ENCODE results near the gene WDR59. TPM values are rescaled to one million over a fixed set of nuclear protein-coding genes. Genes with fewer than 3 reads are reported as not detected.

Gene WDR59
- total and polyA plus RNA-seq, 9 of the 15 experiments (the other 6 are each of a cell fraction or from before 2014, with no cell fraction given), result 12.7 to 126 (median 34.7) TPM

DNA sequence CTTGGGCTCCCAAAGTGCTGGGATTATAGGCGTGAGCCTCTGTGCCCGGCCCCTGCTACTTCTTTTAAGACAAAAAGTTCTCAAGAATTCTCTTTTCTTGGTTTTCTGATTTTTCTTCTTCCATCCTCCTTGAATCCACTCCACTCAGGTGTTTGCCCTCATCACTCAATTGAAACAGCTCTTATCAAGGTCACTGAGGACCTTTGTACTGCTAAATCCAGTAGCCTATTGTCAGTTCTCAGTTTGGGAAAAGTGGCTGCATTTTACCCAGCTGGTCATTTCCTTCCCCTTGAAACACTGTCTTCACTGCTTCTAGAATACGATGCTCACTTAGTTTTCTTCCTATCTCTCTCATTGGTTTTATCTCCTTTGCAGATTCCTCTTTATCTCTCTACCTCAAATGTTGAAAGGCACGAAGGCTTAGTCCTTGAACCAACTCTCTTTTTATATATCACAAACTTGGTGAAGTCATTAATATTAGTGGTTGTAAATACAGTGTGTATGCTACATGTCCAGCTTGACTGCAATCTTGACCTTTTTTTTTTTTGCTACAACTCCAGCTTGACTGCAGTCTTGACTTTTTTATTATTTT lies 43.7 kb upstream of the WDR59 start:
- peaks cover 85% of the 10 kb centered on the region for H3K79me2 ChIP-seq (ENCODE audit: control insufficient read depth, insufficient read depth, low read length)
- TF ChIP-seq, protein P1, sequence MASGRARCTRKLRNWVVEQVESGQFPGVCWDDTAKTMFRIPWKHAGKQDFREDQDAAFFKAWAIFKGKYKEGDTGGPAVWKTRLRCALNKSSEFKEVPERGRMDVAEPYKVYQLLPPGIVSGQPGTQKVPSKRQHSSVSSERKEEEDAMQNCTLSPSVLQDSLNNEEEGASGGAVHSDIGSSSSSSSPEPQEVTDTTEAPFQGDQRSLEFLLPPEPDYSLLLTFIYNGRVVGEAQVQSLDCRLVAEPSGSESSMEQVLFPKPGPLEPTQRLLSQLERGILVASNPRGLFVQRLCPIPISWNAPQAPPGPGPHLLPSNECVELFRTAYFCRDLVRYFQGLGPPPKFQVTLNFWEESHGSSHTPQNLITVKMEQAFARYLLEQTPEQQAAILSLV (tag; IDR thresholded peaks at IDR 0.05), result no peak
- TF ChIP-seq ZNF146 (CRISPR knock-in tag; IDR thresholded peaks at IDR 0.05; ENCODE audit: unreplicated experiment) (no peak), PCBP2 (IDR thresholded peaks at IDR 0.05; ENCODE audit: low read depth, low read length, poor library complexity, severe bottlenecking) (no peak), SIRT6 (IDR thresholded peaks at IDR 0.05; ENCODE audit: low read depth, low read length) (no peak), RCOR1 (IDR thresholded peaks at IDR 0.05; ENCODE audit: borderline replicate concordance in 1 of 2, low read depth in 2 of 2, low read length in 2 of 2) (peak in 1 of 2 experiments; percentile 48; a peak in 1 of 4 replicates), ZNF766 (CRISPR knock-in tag; conservative IDR thresholded peaks at IDR 0.05) (no peak), ARID1B (IDR thresholded peaks at IDR 0.05) (0 out of 2 replicates have a peak, but pooled peaks have one; percentile 12), ZNF311 (CRISPR knock-in tag; IDR thresholded peaks at IDR 0.05) (no peak), HNRNPLL (IDR thresholded peaks at IDR 0.05; ENCODE audit: low read depth, low read length, poor library complexity, severe bottlenecking) (no peak), MAFK (IDR thresholded peaks at IDR 0.05; ENCODE audit: low read length) (no peak), MCM2 (IDR thresholded peaks at IDR 0.05; ENCODE audit: low read depth) (no peak), DPF2 (IDR thresholded peaks at IDR 0.05) (peak; percentile 33; the same call in 1 of the 2 replicates), KDM1A (IDR thresholded peaks at IDR 0.05) (peak in 1 of 2 experiments; percentile 27; a peak in 1 of 4 replicates)
- H3K4me1 ChIP-seq (replicated peaks in 1 of 2; ENCODE audit: control insufficient read depth in 2 of 2, insufficient read depth in 2 of 2, low read length in 2 of 2), result peaks cover 9 to 42% of the 10 kb centered on the region in 2 experiments; a peak in 4 of 5 replicates

More for the DNA sequence above, 43.7 kb upstream of the WDR59 start:
- in situ Hi-C loops (cut with MboI) (no loop called here), intact Hi-C loops (cut with micrococcal nuclease) (no loop called here)
- ChIA-PET POLR2A (interaction anchor here (0.7 to 1.1 kb wide), 2 partner anchors 14 to 17 kb away, joined by 3 to 5 read pairs; no protein-coding TSS in a partner anchor), CTCF (ENCODE audit: low intra/inter-chr PET ratio) (no interaction called here)
- FAIRE-seq, result peak; percentile 26
- Histone ChIP-seq H3K36me3 (ENCODE audit: control insufficient read depth, insufficient read depth, low read length) (no peaks in the 10 kb centered on the region), H3K4me2 (ENCODE audit: insufficient read depth, low read length) (no peak overlapping the region; the same call in 1 of the 2 replicates), H3K9ac (ENCODE audit: insufficient read depth in 1 of 2, low read depth in 2 of 2, low read length in 2 of 2) (no peak overlapping the region), H2AFZ (ENCODE audit: low read depth, low read length) (no peak overlapping the region), H4K20me1 (replicated peaks; ENCODE audit: control insufficient read depth, insufficient read depth, low read length) (no peaks in the 10 kb centered on the region), H3K9me3 (replicated peaks; ENCODE audit: control insufficient read depth, insufficient read depth, low read depth, low read length) (no peaks in the 10 kb centered on the region; the same call in 1 of the 2 replicates), H3K9me1 (ENCODE audit: control insufficient read depth, insufficient read depth, low read length) (no peaks in the 10 kb centered on the region), H3K27me3 (ENCODE audit: control insufficient read depth in 2 of 2, insufficient read depth in 2 of 2, low read length in 2 of 2) (no peaks in the 10 kb centered on the region), H3K27ac (ENCODE audit: extremely low read depth, low read depth, low read length) (0 out of 3 replicates have a peak overlapping the region, but pooled peaks have one; percentile 26), H3K4me3 (no peak overlapping the region)
- ATAC-seq, result no peak
- no TSS peak for BruUV-seq (replicated peaks)
- DNase-seq (ENCODE audit: extremely low read depth in 1 of 4, low spot score in 3 of 4), result no peak
- WGBS (ENCODE audit: insufficient coverage, low coverage, missing lambda C conversion rate), result 38% methylated on average over 4 of the region's 4 CpGs
